Muscle layer of duodenum (tissue), 2 donors: Measurements from ENCODE around the gene PGM5.

Source experiments
- H3K27ac ChIP-seq: one replicate; pipeline ENCODE4 v1.7.0; 2013; ENCODE audit warnings: mild to moderate bottlenecking, low read length
- H3K27me3 ChIP-seq: one replicate; pipeline ENCODE4 v1.7.0; 2013; ENCODE audit warnings: low read depth, mild to moderate bottlenecking, control low read depth, low read length
- H3K36me3 ChIP-seq, 2 donors: one replicate each; pipeline ENCODE4 v1.7.0; 2013; ENCODE audit warnings: low read length in 2 of 2, control low read depth in 1 of 2, mild to moderate bottlenecking in 1 of 2; ENCODE audit not compliant: insufficient read depth in 2 of 2, control insufficient read depth in 1 of 2
- H3K4me1 ChIP-seq, 2 donors: one replicate each; pipeline ENCODE4 v1.7.0; 2013; ENCODE audit warnings: low read length in 2 of 2, mild to moderate bottlenecking in 2 of 2, control low read depth in 1 of 2, moderate library complexity in 1 of 2; ENCODE audit not compliant: insufficient read depth in 2 of 2, control insufficient read depth in 1 of 2
- H3K4me3 ChIP-seq, 2 donors: one replicate each; pipeline ENCODE4 v1.7.0; 2013; ENCODE audit warnings: low read length in 2 of 2, low read depth in 1 of 2, mild to moderate bottlenecking in 1 of 2
- H3K9me3 ChIP-seq, 2 donors: one replicate each; pipeline ENCODE4 v1.7.0; 2013; ENCODE audit warnings: low read length in 2 of 2, control low read depth in 1 of 2, mild to moderate bottlenecking in 1 of 2; ENCODE audit not compliant: control insufficient read depth in 1 of 2
- donor health status: healthy.

PGM5 gene

GRCh38 chr9:68476422-68476821 is 120.0 kb downstream of the PGM5 start:
- no peaks in the 10 kb centered on the region for H3K27me3 ChIP-seq
- H3K9me3 ChIP-seq: no peaks in the 10 kb centered on the region
- H3K4me3 ChIP-seq: no peak overlapping the region
- peak overlapping the region; percentile 0 for H3K27ac ChIP-seq
- H3K4me1 ChIP-seq: peaks cover 3 to 25% of the 10 kb centered on the region in 2 donors
- peaks cover 0 to 11% of the 10 kb centered on the region in 2 donors for H3K36me3 ChIP-seq

- peaks cover 0 to 11% of the 10 kb centered on the region in 2 donors for H3K36me3 ChIP-seq
- no peak overlapping the region for H3K4me3 ChIP-seq
- H3K27ac ChIP-seq: no peak overlapping the region
- peaks cover 3 to 29% of the 10 kb centered on the region in 2 donors for H3K4me1 ChIP-seq
- no peaks in the 10 kb centered on the region for H3K9me3 ChIP-seq
- H3K27me3 ChIP-seq: no peaks in the 10 kb centered on the region
Observed at GRCh38 chr9:68476847-68477246, 120.4 kb downstream of the PGM5 start.

GRCh38 chr9:68480807-68481206 is 124.4 kb downstream of the PGM5 start:
- H3K27ac ChIP-seq: peak overlapping the region; percentile 76
- no peaks in the 10 kb centered on the region for H3K27me3 ChIP-seq
- H3K4me1 ChIP-seq: peaks cover 3 to 30% of the 10 kb centered on the region in 2 donors
- H3K9me3 ChIP-seq: peaks cover 0 to 2% of the 10 kb centered on the region in 2 donors
- no peak overlapping the region for H3K4me3 ChIP-seq
- peaks cover 4 to 33% of the 10 kb centered on the region in 2 donors for H3K36me3 ChIP-seq

GRCh38 chr9:68482548-68482947 is 126.1 kb downstream of the PGM5 start:
- peaks cover 9 to 46% of the 10 kb centered on the region in 2 donors for H3K36me3 ChIP-seq
- peak overlapping the region; percentile 69 for H3K27ac ChIP-seq

GRCh38 chr9:68488126-68488525 is 131.7 kb downstream of the PGM5 start:
- no peaks in the 10 kb centered on the region for H3K27me3 ChIP-seq
- H3K4me1 ChIP-seq: peaks cover 0 to 11% of the 10 kb centered on the region in 2 donors
- peaks cover 5 to 7% of the 10 kb centered on the region in 2 donors for H3K9me3 ChIP-seq
- peaks cover 9 to 35% of the 10 kb centered on the region in 2 donors for H3K36me3 ChIP-seq
- peak overlapping the region; percentile 11 for H3K27ac ChIP-seq
- H3K4me3 ChIP-seq: no peak overlapping the region

More at GRCh38 chr9:68482548-68482947, 126.1 kb downstream of the PGM5 start:
- Histone ChIP-seq H3K27me3 (no peaks in the 10 kb centered on the region), H3K4me1 (peaks cover 3 to 17% of the 10 kb centered on the region in 2 donors), H3K4me3 (no peak overlapping the region), H3K9me3 (peaks cover 5 to 7% of the 10 kb centered on the region in 2 donors)

- Histone ChIP-seq H3K4me3 (no peak overlapping the region), H3K36me3 (peaks cover 8 to 24% of the 10 kb centered on the region in 2 donors), H3K9me3 (peaks cover 5 to 7% of the 10 kb centered on the region in 2 donors), H3K27ac (peak overlapping the region; percentile 20), H3K27me3 (no peaks in the 10 kb centered on the region), H3K4me1 (peaks cover 0 to 19% of the 10 kb centered on the region in 2 donors)
Observed at GRCh38 chr9:68489646-68490045, 133.2 kb downstream of the PGM5 start.

GRCh38 chr9:68492806-68493205 is 136.4 kb downstream of the PGM5 start:
- Histone ChIP-seq H3K4me3 (no peak overlapping the region), H3K27me3 (no peaks in the 10 kb centered on the region), H3K36me3 (peaks cover 0 to 2% of the 10 kb centered on the region in 2 donors), H3K9me3 (no peaks in the 10 kb centered on the region), H3K27ac (peak overlapping the region; percentile 78), H3K4me1 (peaks cover 0 to 36% of the 10 kb centered on the region in 2 donors)

- Histone ChIP-seq H3K9me3 (no peaks in the 10 kb centered on the region), H3K4me3 (no peak overlapping the region), H3K27me3 (no peaks in the 10 kb centered on the region), H3K4me1 (peaks cover 0 to 39% of the 10 kb centered on the region in 2 donors), H3K36me3 (peaks cover 0 to 4% of the 10 kb centered on the region in 2 donors), H3K27ac (peak overlapping the region; percentile 78)
Observed at GRCh38 chr9:68493541-68493940, 137.1 kb downstream of the PGM5 start.

- H3K9me3 ChIP-seq: no peaks in the 10 kb centered on the region
- no peaks in the 10 kb centered on the region for H3K27me3 ChIP-seq
- peaks cover under 1 to 6% of the 10 kb centered on the region in 2 donors for H3K36me3 ChIP-seq
- H3K27ac ChIP-seq: peak overlapping the region; percentile 78
- peaks cover 0 to 39% of the 10 kb centered on the region in 2 donors for H3K4me1 ChIP-seq
- no peak overlapping the region for H3K4me3 ChIP-seq
Observed at GRCh38 chr9:68493958-68494577, 137.7 kb downstream of the PGM5 start.

- Histone ChIP-seq H3K27ac (peak overlapping the region; percentile 78), H3K27me3 (no peaks in the 10 kb centered on the region), H3K4me1 (peaks cover 0 to 39% of the 10 kb centered on the region in 2 donors), H3K4me3 (no peak overlapping the region), H3K36me3 (peaks cover 3 to 12% of the 10 kb centered on the region in 2 donors), H3K9me3 (no peaks in the 10 kb centered on the region)
Observed at GRCh38 chr9:68495247-68495646, 138.8 kb downstream of the PGM5 start.

- Histone ChIP-seq H3K27ac (peak overlapping the region; percentile 78), H3K4me1 (peaks cover 0 to 40% of the 10 kb centered on the region in 2 donors), H3K27me3 (no peaks in the 10 kb centered on the region), H3K36me3 (peaks cover 3 to 12% of the 10 kb centered on the region in 2 donors), H3K9me3 (no peaks in the 10 kb centered on the region), H3K4me3 (no peak overlapping the region)
Observed at GRCh38 chr9:68496356-68496755, 139.9 kb downstream of the PGM5 start.
